Measurements from ENCODE around the gene ADAM10.

The ADAM10 gene

DNA sequence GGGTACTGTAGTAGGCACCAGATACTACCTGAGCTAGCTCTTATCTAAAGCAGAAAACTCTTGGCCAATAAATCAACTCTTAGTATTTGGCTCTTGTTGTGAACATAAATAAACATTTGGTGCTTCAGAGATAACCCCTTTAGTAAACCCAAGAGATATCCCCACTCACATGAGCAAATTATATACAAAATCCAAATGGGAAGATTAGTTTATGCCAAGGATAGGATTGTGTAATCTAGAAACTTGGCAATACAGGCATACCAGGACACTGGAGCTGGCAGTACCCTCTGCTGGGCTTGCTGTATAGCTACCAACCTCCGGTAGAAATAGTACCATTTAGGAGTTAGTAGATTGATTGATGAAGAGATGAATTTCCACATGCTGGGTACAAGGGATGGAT is 190.7 kb downstream of the ADAM10 start:
- DNase-seq (ENCODE audit: low read depth in 1 of 2, low spot score in 1 of 2) = no peak
- no peaks in the 10 kb centered on the region for H3K27me3 ChIP-seq (ENCODE audit: insufficient read depth, poor library complexity, severe bottlenecking)
- TF ChIP-seq POLR2AphosphoS5 (IDR thresholded peaks at IDR 0.05; ENCODE audit: low read depth) (no peak), GABPA (IDR thresholded peaks at IDR 0.05; ENCODE audit: low read depth) (no peak), SPI1 (IDR thresholded peaks at IDR 0.05; ENCODE audit: borderline replicate concordance, low read depth) (no peak)
- TF ChIP-seq, protein P1, sequence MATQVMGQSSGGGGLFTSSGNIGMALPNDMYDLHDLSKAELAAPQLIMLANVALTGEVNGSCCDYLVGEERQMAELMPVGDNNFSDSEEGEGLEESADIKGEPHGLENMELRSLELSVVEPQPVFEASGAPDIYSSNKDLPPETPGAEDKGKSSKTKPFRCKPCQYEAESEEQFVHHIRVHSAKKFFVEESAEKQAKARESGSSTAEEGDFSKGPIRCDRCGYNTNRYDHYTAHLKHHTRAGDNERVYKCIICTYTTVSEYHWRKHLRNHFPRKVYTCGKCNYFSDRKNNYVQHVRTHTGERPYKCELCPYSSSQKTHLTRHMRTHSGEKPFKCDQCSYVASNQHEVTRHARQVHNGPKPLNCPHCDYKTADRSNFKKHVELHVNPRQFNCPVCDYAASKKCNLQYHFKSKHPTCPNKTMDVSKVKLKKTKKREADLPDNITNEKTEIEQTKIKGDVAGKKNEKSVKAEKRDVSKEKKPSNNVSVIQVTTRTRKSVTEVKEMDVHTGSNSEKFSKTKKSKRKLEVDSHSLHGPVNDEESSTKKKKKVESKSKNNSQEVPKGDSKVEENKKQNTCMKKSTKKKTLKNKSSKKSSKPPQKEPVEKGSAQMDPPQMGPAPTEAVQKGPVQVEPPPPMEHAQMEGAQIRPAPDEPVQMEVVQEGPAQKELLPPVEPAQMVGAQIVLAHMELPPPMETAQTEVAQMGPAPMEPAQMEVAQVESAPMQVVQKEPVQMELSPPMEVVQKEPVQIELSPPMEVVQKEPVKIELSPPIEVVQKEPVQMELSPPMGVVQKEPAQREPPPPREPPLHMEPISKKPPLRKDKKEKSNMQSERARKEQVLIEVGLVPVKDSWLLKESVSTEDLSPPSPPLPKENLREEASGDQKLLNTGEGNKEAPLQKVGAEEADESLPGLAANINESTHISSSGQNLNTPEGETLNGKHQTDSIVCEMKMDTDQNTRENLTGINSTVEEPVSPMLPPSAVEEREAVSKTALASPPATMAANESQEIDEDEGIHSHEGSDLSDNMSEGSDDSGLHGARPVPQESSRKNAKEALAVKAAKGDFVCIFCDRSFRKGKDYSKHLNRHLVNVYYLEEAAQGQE (IDR thresholded peaks at IDR 0.05; ENCODE audit: insufficient replicate concordance, low read depth) = no peak
- TF ChIP-seq, protein P2, sequence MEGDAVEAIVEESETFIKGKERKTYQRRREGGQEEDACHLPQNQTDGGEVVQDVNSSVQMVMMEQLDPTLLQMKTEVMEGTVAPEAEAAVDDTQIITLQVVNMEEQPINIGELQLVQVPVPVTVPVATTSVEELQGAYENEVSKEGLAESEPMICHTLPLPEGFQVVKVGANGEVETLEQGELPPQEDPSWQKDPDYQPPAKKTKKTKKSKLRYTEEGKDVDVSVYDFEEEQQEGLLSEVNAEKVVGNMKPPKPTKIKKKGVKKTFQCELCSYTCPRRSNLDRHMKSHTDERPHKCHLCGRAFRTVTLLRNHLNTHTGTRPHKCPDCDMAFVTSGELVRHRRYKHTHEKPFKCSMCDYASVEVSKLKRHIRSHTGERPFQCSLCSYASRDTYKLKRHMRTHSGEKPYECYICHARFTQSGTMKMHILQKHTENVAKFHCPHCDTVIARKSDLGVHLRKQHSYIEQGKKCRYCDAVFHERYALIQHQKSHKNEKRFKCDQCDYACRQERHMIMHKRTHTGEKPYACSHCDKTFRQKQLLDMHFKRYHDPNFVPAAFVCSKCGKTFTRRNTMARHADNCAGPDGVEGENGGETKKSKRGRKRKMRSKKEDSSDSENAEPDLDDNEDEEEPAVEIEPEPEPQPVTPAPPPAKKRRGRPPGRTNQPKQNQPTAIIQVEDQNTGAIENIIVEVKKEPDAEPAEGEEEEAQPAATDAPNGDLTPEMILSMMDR (IDR thresholded peaks at IDR 0.05; ENCODE audit: insufficient read depth, low read length) = no peak
- H3K27ac ChIP-seq (replicated peaks) = no peak overlapping the region
- no peak overlapping the region for H3K4me3 ChIP-seq (replicated peaks; ENCODE audit: insufficient read depth, low read length)

DNA sequence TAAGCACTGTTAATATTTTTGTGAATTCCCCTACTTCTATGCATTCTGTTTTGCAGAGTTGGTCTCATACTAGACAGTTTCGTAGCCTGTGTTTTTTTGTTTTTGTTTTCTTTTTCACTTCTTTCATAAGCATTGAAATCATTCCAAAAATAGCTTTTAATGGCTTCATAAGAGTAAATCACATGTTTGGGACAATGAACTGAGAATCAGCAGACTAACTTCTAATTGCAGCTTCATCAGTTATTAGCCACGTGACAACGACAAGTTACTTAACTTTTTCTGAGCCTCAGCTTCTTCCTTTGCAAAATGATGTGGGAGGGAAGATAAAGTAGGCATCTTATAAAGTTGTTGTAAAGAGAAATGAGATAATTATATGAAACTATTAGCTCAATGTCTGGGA is 193.0 kb downstream of the ADAM10 start:
- DNase-seq (ENCODE audit: low read depth in 1 of 2, low spot score in 1 of 2) = no peak
- TF ChIP-seq, protein P1 (IDR thresholded peaks at IDR 0.05; ENCODE audit: insufficient replicate concordance, low read depth) = no peak
- no peak for TF ChIP-seq POLR2AphosphoS5 (IDR thresholded peaks at IDR 0.05; ENCODE audit: low read depth)
- no peak for TF ChIP-seq SPI1 (IDR thresholded peaks at IDR 0.05; ENCODE audit: borderline replicate concordance, low read depth)
- TF ChIP-seq, protein P2 (IDR thresholded peaks at IDR 0.05; ENCODE audit: insufficient read depth, low read length) = no peak
- no peak for TF ChIP-seq GABPA (IDR thresholded peaks at IDR 0.05; ENCODE audit: low read depth)
- H3K27ac ChIP-seq (replicated peaks) = no peak overlapping the region
- no peak overlapping the region for H3K4me3 ChIP-seq (replicated peaks; ENCODE audit: insufficient read depth, low read length)
- H3K27me3 ChIP-seq (ENCODE audit: insufficient read depth, poor library complexity, severe bottlenecking) = no peaks in the 10 kb centered on the region

DNA sequence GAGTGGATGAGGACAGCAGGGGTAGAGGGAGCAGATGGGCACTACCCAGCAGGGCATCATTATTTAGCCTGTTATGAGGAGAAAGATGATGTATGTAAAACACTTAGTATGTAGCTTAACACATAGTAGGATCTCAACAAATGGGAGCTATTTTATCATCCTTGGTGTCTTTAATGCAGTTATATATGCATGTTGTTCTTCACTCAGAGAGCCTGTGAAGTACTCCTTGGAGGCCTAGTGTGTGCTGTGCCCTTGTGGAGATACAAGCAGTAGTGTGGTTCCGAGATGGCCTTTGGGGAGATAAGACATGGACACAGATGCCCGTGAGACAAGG is 193.5 kb downstream of the ADAM10 start:
- DNase-seq (ENCODE audit: low read depth in 1 of 2, low spot score in 1 of 2) = no peak
- TF ChIP-seq, protein P1 (IDR thresholded peaks at IDR 0.05; ENCODE audit: insufficient replicate concordance, low read depth) = no peak
- TF ChIP-seq SPI1 (IDR thresholded peaks at IDR 0.05; ENCODE audit: borderline replicate concordance, low read depth) = no peak
- TF ChIP-seq, protein P2 (IDR thresholded peaks at IDR 0.05; ENCODE audit: insufficient read depth, low read length) = no peak
- no peaks in the 10 kb centered on the region for H3K27me3 ChIP-seq (ENCODE audit: insufficient read depth, poor library complexity, severe bottlenecking)
- no peak overlapping the region for H3K27ac ChIP-seq (replicated peaks)
- no peak overlapping the region for H3K4me3 ChIP-seq (replicated peaks; ENCODE audit: insufficient read depth, low read length)

Measured in HL-60 (cell line).